HFF-Myc (cell line): Measurements from ENCODE around the gene RNF113B.

ENCODE experiments used
- DNase-seq: peaks from one replicate; pipeline ENCODE4 v3.0.0-alpha.2; 2011; ENCODE audit warnings: low read depth; ENCODE audit errors: extremely low read depth
- H3K4me3 ChIP-seq: replicated peaks from 2 replicates; pipeline ENCODE4 v1.5.1; 2011; ENCODE audit warnings: low read depth, mild to moderate bottlenecking, control low read depth, low read length
- TF ChIP-seq, protein P1 (sequence below): IDR thresholded peaks from 2 replicates; pipeline ENCODE4 v1.5.1; 2012; ENCODE audit warnings: mild to moderate bottlenecking, low read depth, low read length, control low read depth; ENCODE audit errors: missing control alignments

Gene RNF113B

DNA sequence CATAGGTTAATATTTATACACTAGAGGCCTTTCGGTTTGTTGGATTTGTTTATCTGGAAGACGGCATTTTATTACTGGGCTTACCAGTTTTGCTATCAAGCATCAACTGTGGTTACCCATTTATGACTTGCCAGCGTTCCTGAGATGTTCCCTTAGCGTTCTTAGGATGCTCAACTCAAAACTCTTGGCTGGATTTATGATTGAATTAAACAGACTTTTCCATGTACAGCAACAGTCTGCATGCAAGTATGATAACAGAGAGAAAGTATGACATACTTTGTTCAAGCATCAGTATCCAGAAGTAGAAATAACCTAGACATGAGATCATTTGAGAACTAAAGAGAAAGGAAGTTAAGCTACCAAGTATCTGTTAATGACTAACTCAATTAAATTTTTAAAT lies 29.9 kb upstream of the RNF113B start:
- DNase-seq = no peak
- TF ChIP-seq, protein P1, sequence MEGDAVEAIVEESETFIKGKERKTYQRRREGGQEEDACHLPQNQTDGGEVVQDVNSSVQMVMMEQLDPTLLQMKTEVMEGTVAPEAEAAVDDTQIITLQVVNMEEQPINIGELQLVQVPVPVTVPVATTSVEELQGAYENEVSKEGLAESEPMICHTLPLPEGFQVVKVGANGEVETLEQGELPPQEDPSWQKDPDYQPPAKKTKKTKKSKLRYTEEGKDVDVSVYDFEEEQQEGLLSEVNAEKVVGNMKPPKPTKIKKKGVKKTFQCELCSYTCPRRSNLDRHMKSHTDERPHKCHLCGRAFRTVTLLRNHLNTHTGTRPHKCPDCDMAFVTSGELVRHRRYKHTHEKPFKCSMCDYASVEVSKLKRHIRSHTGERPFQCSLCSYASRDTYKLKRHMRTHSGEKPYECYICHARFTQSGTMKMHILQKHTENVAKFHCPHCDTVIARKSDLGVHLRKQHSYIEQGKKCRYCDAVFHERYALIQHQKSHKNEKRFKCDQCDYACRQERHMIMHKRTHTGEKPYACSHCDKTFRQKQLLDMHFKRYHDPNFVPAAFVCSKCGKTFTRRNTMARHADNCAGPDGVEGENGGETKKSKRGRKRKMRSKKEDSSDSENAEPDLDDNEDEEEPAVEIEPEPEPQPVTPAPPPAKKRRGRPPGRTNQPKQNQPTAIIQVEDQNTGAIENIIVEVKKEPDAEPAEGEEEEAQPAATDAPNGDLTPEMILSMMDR = no peak
- H3K4me3 ChIP-seq = no peak overlapping the region

GRCh38 chr13:98204546-98204945 lies 27.5 kb upstream of the RNF113B start:
- TF ChIP-seq, protein P1 = no peak
- no peak for DNase-seq
- H3K4me3 ChIP-seq = no peak overlapping the region

DNA sequence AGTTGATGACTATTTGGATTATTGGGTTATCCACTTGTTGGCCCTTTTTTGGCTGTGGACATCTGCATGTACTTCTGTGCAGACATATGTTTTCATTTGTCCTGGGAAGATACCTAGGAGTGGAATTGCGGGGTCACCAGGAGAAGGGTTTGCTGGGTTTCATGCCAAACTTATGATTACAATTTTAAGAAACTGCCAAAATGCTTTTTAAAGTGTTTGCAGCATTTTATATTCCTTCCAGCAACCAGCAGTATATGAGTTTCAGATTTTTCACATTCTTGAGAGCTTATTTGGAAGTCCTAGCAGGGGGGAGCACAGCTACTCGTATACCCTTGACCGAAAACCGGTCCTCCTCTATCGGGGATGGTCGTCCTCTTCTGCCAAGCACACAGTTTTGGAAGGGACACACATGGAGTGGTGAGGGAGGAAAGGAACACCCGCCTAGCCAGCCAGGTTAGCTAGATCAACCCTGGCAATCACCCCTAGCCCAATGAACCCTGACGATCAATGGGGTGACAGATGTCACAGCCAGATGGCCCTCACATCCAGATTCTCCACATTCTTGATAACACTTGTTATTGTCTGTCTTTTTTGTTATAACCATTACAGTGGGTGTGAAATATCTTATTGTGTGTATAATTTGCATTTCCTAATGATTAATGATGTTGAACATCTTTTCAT lies 26.7 kb upstream of the RNF113B start:
- no peak for DNase-seq
- TF ChIP-seq, protein P1 = no peak
- no peak overlapping the region for H3K4me3 ChIP-seq

GRCh38 chr13:98201984-98202383 lies 24.9 kb upstream of the RNF113B start:
- DNase-seq = no peak
- TF ChIP-seq, protein P1 = no peak
- no peak overlapping the region for H3K4me3 ChIP-seq

GRCh38 chr13:98201189-98201588 lies 24.1 kb upstream of the RNF113B start:
- TF ChIP-seq, protein P1 = no peak
- no peak for DNase-seq
- H3K4me3 ChIP-seq = no peak overlapping the region

- H3K4me3 ChIP-seq = no peak overlapping the region
- TF ChIP-seq, protein P1 = no peak
- DNase-seq = no peak
Measured at GRCh38 chr13:98200211-98200878, 23.3 kb upstream of the RNF113B start.
